DMS153 treated with DMSO at 0.1 percent for 48 hours (cell line): Measurements from ENCODE around the gene EHF.

Experiments used
- DNase-seq: peaks from one replicate; lab custom pipeline; 2025; ENCODE audit not compliant: unreplicated experiment; lab: John Stamatoyannopoulos, UW

Gene EHF

GRCh38 chr11:34601609-34602008 is 19.3 kb upstream of the EHF start:
- DNase-seq: no peak

DNA sequence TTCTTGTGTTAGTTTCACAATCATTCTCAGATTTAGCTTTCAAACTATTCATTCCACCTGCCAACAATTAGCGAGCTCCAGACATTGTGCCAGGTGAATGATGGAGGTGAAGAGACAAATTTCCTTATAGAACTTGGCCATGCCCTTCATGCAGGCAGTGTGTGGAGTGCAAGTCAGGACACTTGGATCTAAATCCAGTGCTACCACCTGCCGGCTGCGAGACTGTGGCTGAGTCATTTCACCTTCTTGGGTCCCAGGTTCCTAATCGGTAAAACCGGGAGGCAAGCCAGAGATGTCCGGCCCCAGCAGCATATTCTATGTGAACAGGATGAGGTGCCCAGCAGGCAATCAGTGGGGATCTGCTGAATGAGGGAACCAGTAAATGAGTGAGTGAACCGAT is 18.6 kb upstream of the EHF start:
- no peak for DNase-seq

DNA sequence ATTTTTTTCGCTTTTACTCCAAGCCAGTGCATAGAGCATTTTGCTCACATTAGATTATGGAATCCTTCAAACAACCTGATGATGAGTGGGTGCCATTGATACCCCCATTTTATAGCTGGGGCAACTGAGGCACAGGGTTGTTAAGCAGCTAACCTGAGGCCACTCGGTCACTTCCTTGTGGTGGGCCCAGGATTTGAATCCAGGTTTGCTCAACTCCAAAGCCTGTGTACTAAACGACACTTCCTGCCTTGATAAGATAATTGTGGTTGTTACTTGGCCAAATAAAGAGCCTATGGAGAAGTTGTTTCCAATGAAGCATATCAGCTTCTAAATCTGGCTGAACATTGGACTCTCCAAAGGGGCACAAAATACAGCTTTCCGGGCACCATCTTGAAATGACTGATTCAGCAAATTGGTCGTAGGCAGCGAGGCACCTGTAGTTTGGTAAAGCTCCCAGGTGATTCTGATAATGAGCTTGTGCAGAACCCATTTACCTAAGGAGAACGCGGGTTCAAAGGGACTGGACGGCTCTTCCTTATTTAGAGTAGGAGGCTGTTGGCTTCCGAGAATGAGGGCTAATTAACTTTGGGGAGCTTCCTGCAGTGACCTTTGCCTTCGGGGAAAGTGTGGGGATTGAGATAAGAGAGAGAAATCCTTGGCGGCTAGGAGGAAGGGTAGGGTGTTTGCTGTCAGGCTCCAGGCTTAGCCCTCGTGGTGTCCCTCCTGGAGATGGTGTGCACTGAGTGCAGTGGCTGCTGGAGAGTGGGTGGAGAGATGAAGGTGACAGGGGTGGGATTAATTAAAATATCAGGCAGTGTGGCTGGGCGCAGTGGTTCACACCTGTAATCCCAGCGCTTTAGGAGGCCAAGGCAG is 17.5 kb upstream of the EHF start:
- no peak for DNase-seq

DNA sequence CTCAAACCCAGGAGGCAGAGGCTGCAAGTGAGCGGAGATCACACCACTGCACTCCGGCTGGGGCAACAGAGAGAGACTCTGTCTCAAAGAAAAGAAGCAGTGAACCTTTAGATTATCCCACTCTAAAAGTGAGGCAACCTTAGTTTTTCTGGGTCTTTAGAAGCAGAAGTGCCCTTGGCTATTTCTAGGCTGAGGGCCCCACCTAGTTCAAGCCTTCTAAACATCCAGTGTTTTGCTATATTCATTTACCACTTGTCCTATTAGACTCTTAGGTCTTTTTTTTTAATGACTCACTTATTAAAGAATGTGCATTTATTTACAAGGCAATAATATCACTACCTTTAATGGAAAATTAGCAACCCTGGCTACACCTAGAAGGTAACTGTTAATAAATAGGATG is 16.7 kb upstream of the EHF start:
- no peak for DNase-seq

DNA sequence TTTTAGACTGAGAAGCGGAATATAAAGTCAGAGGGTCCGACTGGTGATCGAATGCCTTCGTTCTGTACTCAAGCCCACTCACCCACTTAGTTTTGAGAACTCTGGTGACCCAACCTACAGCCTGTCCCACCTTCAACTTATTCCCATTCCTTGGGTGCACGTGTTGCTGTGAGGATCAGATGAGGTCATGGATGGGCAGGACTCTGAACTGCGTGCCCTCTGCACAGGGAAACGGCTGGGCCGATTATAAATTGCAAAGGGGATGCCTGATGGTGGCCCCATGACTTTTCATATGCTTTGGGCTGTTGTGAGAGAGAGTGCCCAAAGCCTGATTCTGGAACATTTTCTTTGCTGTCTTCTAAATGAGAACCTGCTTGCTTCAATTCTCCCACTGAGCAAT is 16.0 kb upstream of the EHF start:
- DNase-seq: no peak

GRCh38 chr11:34605481-34606325 is 15.2 kb upstream of the EHF start:
- DNase-seq: no peak

GRCh38 chr11:34606326-34607120 is 14.4 kb upstream of the EHF start:
- no peak for DNase-seq

DNA sequence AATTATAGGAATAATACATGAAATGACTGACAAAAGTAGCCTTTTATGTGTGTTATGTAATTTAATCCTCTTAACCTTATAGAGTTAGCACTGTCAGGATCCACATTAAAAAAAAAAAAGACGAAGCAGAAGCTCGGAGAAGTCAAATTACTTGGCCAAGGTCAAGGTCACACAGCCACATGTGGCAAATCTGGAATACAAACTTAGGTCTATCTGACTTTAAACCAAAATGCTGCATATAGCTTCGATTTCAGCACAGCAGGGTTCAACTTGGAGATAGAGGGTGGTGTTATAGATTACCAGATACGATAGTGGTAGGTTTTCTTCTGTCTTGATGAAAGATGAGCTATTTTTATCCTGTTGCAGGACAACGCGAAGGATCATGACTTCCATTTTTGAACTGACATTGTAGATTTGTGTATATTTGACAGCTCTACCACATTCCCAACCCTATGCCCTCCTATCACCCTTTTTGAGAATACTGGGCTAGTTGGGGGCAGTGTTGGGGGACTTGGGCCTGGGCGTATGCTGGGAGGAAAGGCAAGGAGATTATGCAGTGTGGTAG is 11.6 kb upstream of the EHF start:
- DNase-seq: no peak

DNA sequence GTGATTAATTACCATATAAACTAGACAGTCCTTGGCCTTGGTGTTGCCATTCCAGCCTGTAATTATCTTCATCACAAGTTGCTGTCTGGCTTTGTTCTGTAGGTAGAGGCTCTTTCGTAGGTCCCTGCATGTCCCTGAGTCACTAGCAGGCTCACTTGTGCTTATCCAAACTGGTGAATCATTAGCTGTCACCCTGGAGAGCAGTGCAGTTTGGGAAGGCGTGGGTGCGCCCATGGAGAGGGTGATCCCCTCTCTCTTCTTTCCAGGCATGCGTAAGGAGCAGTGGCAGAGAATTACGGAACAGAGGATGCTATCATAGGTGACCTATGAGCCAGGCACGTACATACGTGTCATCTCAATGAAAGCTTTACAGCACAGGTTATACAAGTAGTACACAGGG is 11.0 kb upstream of the EHF start:
- no peak for DNase-seq

DNA sequence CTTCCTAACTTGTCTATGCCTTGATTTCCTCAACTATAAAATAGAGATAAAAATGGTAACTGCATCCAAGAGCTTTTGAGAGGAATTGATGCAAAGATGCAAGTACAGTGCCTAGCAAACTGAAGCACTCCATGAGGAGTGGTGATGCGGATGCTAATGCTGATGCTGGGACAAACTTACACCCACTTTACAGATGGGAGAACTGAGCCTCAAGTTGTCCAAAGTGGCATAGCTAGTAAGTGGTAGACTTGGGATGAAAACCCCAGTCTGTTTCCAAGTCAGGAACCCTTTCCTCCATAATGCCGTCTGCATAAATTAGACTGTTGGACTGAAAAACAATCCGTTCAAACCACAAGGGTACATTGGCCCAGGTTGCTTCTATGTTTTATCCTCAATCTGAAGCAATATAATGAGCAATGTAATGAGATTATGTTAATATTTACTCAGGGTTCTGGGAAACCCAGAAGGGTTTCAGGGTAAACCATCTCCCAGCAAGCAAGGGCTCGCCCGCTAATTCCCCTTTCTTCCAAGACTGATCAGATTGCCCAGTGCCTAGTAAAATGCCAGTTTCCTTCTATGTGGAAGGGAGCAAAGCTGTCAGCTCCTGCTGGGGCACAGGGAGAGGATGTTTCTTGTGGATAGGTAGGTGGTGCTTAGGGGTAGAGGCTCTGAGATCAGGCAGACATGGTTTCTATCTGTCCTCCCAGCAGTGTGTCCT is 10.4 kb upstream of the EHF start:
- no peak for DNase-seq

DNA sequence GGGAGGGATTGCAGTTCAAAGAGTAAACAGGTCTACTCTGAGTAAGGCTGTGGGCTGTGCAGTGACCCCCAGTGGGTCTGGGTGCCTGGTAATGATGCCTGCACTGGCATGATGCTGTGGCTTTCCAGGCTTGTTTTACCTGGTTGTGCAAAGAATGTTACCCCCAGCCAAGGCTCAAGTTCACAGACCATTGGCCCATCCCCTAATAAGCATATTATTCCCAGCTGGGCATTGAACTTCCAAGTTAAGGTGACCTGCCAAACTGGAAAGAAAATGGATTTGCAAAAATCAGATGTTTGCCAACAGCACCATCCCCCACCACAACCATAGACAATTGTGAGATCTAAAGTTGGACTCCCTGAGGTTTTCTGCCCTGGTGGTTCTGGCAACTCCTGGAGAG is 7.9 kb upstream of the EHF start:
- DNase-seq: no peak

DNA sequence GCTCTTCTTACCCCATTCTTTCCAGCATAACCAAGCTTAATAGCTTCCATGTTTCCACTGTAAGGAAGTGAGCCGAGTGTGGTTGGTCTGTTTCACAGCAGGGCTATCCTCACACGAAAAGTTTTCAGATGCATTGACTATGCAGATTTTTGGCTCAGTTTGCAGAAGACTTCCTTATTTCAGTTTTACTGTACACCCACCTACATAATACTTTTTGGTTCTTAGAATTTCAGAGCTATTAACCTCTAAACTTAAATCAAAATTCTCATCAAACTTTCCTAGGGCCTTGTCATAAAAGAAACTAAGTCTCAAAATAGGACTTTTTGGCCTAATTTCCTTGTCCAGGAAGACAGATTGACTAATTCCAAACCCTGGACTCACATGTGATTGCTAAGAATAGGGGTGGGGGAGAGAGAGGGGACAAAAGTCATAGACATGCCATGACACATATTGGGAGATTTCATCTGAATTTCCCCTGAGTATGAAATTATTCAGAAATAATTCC is 7.3 kb upstream of the EHF start:
- no peak for DNase-seq

GRCh38 chr11:34614344-34615104 is 6.4 kb upstream of the EHF start:
- DNase-seq: no peak

- no peak for DNase-seq
Measured at GRCh38 chr11:34616086-34616485, 4.8 kb upstream of the EHF start.

GRCh38 chr11:34616830-34617504 is 3.9 kb upstream of the EHF start:
- no peak for DNase-seq

DNA sequence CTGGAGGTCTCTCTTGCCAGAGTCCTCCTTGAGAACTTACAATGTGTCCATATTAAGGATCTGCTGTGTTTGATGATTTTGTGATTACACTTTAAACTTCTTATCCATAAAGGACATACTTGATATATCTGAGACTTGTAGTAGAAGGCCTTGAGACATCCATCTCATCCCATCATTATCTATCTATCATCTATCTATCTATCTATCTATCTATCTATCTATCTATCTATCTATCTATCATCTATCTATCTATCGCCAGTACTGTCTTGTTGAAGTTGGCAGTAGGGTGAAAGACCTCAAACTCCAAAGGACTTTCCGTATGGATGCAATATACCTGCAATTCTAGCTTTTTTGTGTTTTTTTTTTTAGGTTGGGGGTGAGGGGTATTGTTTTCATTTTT is 2.5 kb upstream of the EHF start:
- DNase-seq: no peak

DNA sequence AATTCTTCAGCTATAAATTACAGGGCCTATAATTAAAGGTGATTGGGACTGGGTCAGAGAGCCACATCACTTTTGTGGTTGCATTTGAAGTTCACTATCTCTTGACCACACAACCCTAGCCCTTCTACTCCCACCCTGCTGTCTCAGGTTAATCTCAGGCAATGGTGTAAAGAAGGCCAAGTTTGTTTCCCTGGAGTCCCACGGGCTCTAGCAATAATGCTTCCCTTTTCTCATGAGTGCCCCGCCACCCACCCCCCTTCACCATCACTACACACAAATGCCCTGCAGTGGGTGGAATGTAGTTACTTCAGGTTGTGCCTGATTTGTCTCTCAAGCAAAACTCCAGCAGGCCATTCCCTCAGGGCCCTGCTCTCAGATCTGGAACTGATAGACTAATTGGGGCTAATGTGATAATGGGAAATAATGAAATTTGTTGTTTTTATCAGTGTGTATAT is 1.8 kb upstream of the EHF start:
- no peak for DNase-seq

DNA sequence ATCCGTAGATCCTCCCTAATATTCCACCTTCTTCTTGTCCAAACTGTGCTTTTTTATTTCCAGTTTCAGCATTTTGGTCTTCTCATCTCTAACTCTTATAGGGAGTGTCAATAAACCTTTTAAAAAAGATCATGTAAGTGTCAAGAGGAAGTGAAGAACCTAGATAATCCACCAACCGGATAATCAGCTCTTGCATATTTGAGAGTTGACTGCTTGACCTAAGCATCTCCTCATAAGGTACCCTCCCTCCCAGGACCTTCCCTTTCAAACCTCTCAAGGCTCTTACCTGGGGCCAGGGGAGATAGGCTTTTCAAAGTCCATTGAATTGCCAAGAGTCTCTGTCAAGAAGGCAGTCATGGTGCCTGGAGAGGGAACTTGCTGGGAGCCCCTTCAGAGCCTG is 691 bp upstream of the EHF start:
- no peak for DNase-seq

- DNase-seq: no peak
Measured at GRCh38 chr11:34621876-34622275, 983 bp downstream of the EHF start.
